HUES6 (cell line): ENCODE measurements around the gene ADH1C.
"Not testable (repeated sequence)": the region's sequence is repeated elsewhere in the genome, so short reads cannot be mapped to it uniquely, and the experiment has no call there.

Experiments
- H3K27ac ChIP-seq: 2 replicates; pipeline ENCODE4 v1.7.0; 2013; ENCODE audit warnings: low read depth, mild to moderate bottlenecking, low read length, inconsistent platforms
- H3K27me3 ChIP-seq: 2 replicates; pipeline ENCODE4 v1.6.1; 2013; ENCODE audit warnings: low read length; ENCODE audit not compliant: control insufficient read depth, insufficient read depth
- H3K36me3 ChIP-seq: 2 replicates; pipeline ENCODE4 v1.6.1; 2013; ENCODE audit warnings: low read length; ENCODE audit not compliant: control insufficient read depth, insufficient read depth
- H3K4me1 ChIP-seq: 2 replicates; pipeline ENCODE4 v1.6.1; 2013; ENCODE audit warnings: low read length; ENCODE audit not compliant: control insufficient read depth, insufficient read depth
- H3K4me3 ChIP-seq: 2 replicates; pipeline ENCODE4 v1.5.1; 2013; ENCODE audit warnings: low read depth, low read length
- H3K9ac ChIP-seq: one replicate; pipeline ENCODE4 v1.6.1; 2013; ENCODE audit warnings: mild to moderate bottlenecking, low read length
- H3K9me3 ChIP-seq: 2 replicates; pipeline ENCODE4 v1.6.1; 2013; ENCODE audit warnings: low read depth, low read length; ENCODE audit not compliant: control insufficient read depth, insufficient read depth

Gene ADH1C

DNA sequence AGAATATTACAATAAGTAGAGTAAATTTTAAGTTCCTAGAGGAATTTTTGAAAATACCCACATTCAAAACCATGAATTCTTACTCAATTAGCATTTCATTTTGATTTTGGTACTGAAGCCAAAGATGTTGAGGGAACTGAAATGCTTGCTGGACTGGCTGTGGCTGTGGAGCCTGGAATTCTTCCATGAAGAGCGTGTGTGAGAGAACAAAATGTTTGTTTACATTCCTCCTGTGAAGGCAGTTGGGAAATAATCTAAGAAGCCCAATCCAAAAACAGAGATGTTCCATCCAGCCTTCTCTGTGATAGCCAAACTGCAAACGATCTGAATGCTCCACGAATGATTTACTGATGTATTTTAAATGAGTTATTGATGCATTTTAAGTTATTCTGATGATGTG lies 27.6 kb downstream of the ADH1C start:
- no peaks in the 10 kb centered on the region for H3K27me3 ChIP-seq
- H3K36me3 ChIP-seq = no peaks in the 10 kb centered on the region
- H3K9me3 ChIP-seq = peaks cover 16% of the 10 kb centered on the region
- peaks cover 4% of the 10 kb centered on the region; the same call in 1 of the 2 replicates for H3K4me1 ChIP-seq
- H3K4me3 ChIP-seq = no peak overlapping the region
- H3K27ac ChIP-seq = no peak overlapping the region
- H3K9ac ChIP-seq = no peak overlapping the region

DNA sequence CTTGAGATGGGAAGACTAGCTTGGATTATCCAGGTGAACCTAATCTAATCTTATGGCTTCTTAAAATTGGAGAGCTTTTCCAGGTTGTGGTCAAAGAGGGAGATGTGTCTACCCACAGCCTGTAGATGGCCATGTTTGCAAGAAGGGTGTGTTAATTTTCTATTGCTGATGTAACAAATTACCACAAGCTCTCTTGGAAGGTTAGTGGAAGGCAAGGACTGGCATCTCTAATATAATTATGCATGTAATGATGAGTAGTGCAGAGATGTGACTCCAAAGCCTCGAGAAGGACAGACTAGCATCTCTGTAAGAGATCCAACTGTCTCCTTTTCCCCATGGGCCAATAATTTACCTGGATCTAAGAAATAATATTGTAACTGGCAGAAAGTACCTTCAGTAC lies 28.2 kb downstream of the ADH1C start:
- Histone ChIP-seq H3K9ac (no peak overlapping the region), H3K27ac (no peak overlapping the region), H3K4me1 (peaks cover 4% of the 10 kb centered on the region; the same call in 1 of the 2 replicates), H3K27me3 (no peaks in the 10 kb centered on the region), H3K36me3 (no peaks in the 10 kb centered on the region), H3K9me3 (peaks cover 15% of the 10 kb centered on the region), H3K4me3 (no peak overlapping the region)

DNA sequence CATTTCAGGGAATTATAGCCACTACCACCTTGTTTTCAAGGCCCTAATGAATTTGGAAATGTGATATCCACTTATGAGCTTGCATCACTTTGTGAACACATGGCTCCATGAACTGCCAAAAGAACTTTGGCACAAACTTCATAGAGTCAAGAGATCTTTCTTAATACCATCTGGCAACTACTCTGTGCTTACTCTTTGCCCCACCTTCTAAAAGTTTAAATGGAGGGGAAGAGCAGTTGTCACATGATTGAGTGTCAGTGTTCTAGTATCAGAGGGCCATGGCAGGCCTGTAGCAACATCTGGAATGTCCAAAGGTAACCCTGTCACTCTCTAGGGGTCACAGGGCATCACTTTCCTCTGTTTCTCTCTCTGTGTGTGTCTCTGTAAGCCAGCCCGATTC lies 28.8 kb downstream of the ADH1C start:
- H3K4me1 ChIP-seq = peaks cover 4% of the 10 kb centered on the region; the same call in 1 of the 2 replicates
- H3K9ac ChIP-seq = no peak overlapping the region
- H3K36me3 ChIP-seq = no peaks in the 10 kb centered on the region
- H3K27me3 ChIP-seq = no peaks in the 10 kb centered on the region
- H3K9me3 ChIP-seq = peaks cover 12% of the 10 kb centered on the region
- H3K4me3 ChIP-seq = no peak overlapping the region
- no peak overlapping the region for H3K27ac ChIP-seq

DNA sequence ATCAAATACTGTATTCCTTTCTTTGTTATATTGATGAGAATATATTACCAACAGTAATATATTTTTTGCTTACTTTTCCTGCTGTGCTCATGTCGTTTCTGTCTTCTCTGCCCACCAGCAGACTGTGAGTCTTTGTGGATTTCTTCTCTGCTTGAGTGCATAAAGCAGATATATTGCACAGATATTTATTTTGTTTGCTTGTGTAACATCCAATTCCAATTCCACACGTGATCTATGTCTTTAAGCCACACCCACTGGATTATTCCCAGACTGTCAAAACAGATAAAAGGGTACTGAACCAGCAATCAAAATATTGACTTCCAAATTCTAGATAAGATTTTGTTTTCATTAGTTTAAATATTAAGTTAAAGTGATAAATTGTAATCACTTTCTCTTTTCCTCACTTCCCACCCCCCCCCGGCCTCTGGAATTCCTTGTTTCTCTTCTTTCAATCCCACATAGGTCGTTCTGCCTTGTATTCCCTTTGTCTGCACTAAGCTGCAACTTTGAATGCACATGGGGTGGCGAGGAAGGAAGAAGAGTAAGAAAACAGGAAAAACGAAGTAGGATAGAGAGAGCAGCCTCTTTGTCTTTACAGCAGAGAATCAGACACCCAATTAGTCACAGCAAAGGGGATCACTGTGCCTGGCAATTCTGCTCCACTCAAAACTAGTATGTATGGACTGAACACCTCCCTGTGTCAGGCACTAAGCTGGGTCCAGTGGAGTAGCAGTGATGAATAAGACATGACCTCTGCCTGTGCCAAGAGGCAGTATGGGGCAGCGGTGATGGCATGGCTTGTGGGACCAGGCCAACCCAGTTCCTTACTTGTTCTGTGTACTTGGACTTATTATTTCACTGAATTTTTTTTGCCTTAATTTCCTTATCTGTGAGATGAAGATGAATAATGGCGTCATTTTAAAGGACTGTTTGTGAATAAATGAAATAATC lies 31.0 kb downstream of the ADH1C start, which contains the start of gene ADH1B:
Gene ADH1B (minus strand): TSS at position 161 of the 951 bp plus-strand sequence. CDS start 70 bp downstream, at position 91.
- no peak within 1 kb of the TSS for H3K9ac ChIP-seq
- H3K4me3 ChIP-seq = no peak within 1 kb of the TSS

DNA sequence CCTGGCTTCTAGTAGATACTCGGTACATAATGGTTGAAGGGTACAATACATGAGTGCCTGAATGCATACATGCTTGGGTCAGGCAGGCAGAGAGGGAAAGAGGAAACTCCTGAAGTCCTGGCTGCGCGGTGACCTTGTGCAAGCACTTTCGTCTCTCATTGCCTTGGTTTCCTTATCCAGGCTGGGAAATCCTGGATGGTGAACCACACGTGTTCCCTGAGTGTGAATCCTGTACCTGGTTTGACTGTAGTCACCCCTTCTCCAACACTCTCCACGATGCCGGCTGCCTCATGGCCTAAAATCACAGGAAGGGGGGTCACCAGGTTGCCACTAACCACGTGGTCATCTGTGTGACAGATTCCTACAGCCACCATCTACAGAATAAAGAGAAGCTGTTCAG lies 34.7 kb downstream of the ADH1C start:
- H3K9me3 ChIP-seq, H3K4me3 ChIP-seq, H3K27me3 ChIP-seq, H3K4me1 ChIP-seq, H3K27ac ChIP-seq, H3K36me3 ChIP-seq, H3K9ac ChIP-seq: not testable (repeated sequence)

More for the DNA sequence above, 31.0 kb downstream of the ADH1C start, which contains the start of gene ADH1B:
- Histone ChIP-seq H3K27me3 (no peaks in the 10 kb centered on the region), H3K4me1 (peaks cover 4% of the 10 kb centered on the region; the same call in 1 of the 2 replicates), H3K27ac (no peak within 1 kb of the TSS), H3K36me3 (no peaks in the 10 kb centered on the region), H3K9me3 (0 out of 2 replicates have a peak, but pooled peaks cover 3% of the 10 kb centered on the region)

DNA sequence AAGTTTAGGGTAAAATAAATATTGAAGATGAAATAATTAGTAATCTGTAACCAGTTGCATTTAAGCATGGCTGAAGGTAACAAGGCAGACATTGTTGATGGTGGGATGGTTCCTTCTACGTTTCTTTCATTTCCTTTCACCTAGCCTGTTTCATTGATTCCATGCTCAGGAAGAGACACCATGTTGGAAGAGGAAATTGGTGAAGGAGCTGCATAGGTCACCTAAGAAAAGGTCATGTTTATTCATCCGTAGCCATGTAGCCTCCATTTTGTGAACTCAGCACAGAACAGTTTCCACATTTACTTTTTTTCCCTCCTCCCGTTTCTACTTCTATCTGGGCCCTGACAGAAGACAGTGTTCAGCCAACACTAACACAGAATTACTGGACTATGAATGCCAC lies 35.2 kb downstream of the ADH1C start:
- peaks cover 4% of the 10 kb centered on the region; the same call in 1 of the 2 replicates for H3K4me1 ChIP-seq
- no peaks in the 10 kb centered on the region for H3K27me3 ChIP-seq
- H3K9me3 ChIP-seq = no peaks in the 10 kb centered on the region
- no peak overlapping the region for H3K9ac ChIP-seq
- H3K27ac ChIP-seq = no peak overlapping the region
- no peaks in the 10 kb centered on the region for H3K36me3 ChIP-seq
- H3K4me3 ChIP-seq = no peak overlapping the region

DNA sequence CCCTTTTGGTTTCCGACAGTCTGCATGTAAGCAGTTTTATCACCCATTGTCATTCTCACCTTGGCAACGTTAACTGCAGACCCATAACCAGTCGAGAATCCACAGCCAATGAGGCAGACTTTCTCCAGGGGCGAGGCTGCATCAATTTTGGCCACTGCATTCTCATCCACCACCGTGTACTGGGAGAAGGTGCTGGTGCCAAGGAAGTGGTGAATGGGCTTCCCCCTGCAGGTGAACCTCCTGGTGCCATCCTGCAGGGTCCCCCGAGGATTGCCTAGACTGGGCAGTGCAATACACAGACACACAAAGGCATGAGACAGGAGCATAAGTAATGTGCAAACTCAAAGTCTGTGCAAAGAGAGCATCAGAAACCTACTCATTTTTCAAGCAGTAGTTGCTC lies 36.7 kb downstream of the ADH1C start:
- Histone ChIP-seq H3K9me3 (no peaks in the 10 kb centered on the region), H3K9ac (no peak overlapping the region), H3K4me3 (no peak overlapping the region), H3K27me3 (no peaks in the 10 kb centered on the region), H3K27ac (no peak overlapping the region), H3K36me3 (no peaks in the 10 kb centered on the region), H3K4me1 (no peaks in the 10 kb centered on the region)

DNA sequence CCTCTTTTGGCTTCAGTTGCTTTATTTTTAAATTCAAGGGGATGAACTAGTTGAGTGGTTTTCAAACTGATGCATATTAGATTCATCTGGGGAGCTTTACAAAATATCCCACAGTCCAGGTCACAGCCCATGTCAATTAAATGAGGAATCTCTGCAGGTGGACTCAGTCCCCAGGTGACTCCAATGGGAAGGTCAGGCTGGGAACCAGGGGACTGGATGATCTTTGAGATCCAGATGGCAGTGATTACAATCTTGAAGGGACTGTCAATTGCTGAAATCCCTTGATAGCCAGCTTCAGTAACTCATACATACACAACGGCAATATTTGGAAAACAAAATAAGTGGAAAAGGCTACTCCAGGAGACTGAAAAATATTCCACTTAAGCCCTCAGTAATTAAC lies 38.3 kb downstream of the ADH1C start:
- Histone ChIP-seq H3K36me3 (no peaks in the 10 kb centered on the region), H3K27me3 (no peaks in the 10 kb centered on the region), H3K27ac (no peak overlapping the region), H3K9me3 (no peaks in the 10 kb centered on the region), H3K9ac (no peak overlapping the region), H3K4me1 (peaks cover 3% of the 10 kb centered on the region; the same call in 1 of the 2 replicates), H3K4me3 (no peak overlapping the region)

DNA sequence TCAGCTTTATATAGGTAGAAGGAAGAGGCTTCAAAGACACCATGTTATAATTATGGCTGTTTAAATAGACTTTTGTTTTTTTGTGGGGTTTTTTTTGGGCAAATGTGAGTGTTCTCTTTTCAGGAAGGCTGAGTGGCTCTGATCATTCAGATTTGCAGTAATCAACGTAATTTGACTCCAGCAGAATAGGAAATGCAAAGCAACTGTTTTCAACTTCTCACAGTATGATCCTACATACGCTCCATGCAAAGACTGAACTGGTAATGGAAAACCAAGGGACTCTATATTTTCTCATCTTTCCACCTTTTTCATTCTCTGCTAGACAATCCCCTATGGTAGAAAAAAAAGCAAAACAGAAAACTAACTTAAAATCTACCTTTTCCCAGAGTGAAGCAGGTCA lies 42.2 kb downstream of the ADH1C start:
- Histone ChIP-seq H3K27ac (no peak overlapping the region), H3K4me3 (no peak overlapping the region), H3K9ac (no peak overlapping the region), H3K9me3 (no peaks in the 10 kb centered on the region), H3K36me3 (no peaks in the 10 kb centered on the region), H3K27me3 (no peaks in the 10 kb centered on the region), H3K4me1 (peaks cover 3% of the 10 kb centered on the region; the same call in 1 of the 2 replicates)

DNA sequence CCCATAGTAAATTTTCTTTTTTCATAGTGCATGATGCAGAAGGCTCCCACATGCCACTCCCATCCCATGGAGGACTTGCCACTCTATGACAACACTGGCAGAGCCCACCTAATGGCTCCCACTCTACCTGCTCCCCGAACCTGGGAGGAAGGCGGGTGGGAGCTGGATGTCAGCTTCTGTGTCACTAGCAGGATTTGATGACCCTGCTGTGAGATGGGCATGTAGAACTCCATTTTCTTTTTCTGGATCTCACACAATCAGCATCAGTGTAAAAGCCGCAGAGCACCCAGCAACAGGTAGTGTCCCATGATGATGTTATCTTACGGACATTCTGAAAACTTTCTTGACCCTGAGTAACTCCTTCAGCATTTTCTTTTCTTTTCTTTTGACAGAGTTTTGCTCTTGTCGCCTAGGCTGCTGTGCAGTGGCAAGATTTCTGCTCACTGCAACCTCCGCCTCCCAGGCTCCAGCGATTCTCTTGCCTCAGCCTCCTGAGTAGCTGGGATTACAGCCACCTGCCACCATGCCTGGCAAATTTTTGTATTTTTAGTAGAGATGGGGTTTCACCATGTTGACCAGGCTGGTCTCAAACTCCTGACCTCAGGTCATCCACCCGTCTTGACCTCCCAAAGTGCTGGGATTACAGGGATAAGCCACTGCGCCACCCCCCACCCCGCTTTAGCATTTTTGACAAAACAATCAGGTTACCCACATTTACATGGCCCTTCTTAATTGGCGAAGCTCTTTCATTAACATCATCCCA lies 46.7 kb downstream of the ADH1C start:
- Histone ChIP-seq H3K36me3 (no peaks in the 10 kb centered on the region), H3K9ac (no peak overlapping the region), H3K4me1 (peaks cover 3% of the 10 kb centered on the region; the same call in 1 of the 2 replicates), H3K27me3 (no peaks in the 10 kb centered on the region), H3K27ac (no peak overlapping the region), H3K9me3 (no peaks in the 10 kb centered on the region), H3K4me3 (no peak overlapping the region)
